ENCODE measurements around the gene ZACN. TPM values are rescaled to one million over a fixed set of nuclear protein-coding genes. Genes with fewer than 3 reads are reported as not detected.

Gene ZACN
- total and polyA plus RNA-seq, 2 donors from 2014 or later, result 0.22 TPM; not detected in 1

DNA sequence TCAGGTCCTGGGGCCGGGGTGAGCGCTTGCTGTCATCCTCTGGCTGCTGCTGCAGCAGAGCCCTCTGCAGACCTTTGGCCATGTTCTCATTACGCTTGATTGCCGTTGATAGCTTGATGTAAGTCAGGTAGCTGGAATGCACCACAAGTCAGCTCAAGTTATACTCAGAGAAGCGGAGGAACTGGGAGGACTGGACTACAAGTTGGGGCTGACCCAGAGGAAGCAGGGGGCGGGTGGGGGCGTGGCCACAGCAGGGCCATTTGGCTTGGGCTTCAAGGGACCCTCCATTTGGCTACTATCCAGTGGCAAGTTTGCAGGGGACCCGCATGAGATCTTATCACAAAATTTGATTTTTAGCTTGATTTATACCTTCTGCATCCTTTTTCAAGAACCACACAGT is 32.9 kb upstream of the ZACN start:
- intact Hi-C loops (cut with DNase I), result no loop called here
- Histone ChIP-seq H3K9ac (ENCODE audit: low read length in 3 of 3) (no peak overlapping the region), H3K9me3 (ENCODE audit: control insufficient read depth in 2 of 3, insufficient read depth in 1 of 3, low read length in 3 of 3) (no peaks in the 10 kb centered on the region), H3K4me3 (ENCODE audit: low read length in 3 of 3) (no peak overlapping the region), H3K4me1 (ENCODE audit: control insufficient read depth in 2 of 3, insufficient read depth in 2 of 3, low read depth in 1 of 3, low read length in 3 of 3) (peaks cover 0 to 4% (median 1%) of the 10 kb centered on the region in 3 donors), H3K27me3 (ENCODE audit: control insufficient read depth, insufficient read depth, low read length) (no peaks in the 10 kb centered on the region), H3K36me3 (ENCODE audit: control insufficient read depth in 2 of 3, insufficient read depth in 3 of 3, low read length in 3 of 3) (peaks cover 22 to 63% (median 50%) of the 10 kb centered on the region in 3 donors), H3K27ac (ENCODE audit: low read depth in 2 of 2, low read length in 2 of 2) (no peak overlapping the region)
- FAIRE-seq, result no peak
- DNase-seq, result peak in 1 of 5 donors; percentile 39
- TF ChIP-seq, protein P1, sequence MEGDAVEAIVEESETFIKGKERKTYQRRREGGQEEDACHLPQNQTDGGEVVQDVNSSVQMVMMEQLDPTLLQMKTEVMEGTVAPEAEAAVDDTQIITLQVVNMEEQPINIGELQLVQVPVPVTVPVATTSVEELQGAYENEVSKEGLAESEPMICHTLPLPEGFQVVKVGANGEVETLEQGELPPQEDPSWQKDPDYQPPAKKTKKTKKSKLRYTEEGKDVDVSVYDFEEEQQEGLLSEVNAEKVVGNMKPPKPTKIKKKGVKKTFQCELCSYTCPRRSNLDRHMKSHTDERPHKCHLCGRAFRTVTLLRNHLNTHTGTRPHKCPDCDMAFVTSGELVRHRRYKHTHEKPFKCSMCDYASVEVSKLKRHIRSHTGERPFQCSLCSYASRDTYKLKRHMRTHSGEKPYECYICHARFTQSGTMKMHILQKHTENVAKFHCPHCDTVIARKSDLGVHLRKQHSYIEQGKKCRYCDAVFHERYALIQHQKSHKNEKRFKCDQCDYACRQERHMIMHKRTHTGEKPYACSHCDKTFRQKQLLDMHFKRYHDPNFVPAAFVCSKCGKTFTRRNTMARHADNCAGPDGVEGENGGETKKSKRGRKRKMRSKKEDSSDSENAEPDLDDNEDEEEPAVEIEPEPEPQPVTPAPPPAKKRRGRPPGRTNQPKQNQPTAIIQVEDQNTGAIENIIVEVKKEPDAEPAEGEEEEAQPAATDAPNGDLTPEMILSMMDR (IDR thresholded peaks at IDR 0.05; ENCODE audit: borderline replicate concordance, extremely low read depth, insufficient read depth), result no peak

DNA sequence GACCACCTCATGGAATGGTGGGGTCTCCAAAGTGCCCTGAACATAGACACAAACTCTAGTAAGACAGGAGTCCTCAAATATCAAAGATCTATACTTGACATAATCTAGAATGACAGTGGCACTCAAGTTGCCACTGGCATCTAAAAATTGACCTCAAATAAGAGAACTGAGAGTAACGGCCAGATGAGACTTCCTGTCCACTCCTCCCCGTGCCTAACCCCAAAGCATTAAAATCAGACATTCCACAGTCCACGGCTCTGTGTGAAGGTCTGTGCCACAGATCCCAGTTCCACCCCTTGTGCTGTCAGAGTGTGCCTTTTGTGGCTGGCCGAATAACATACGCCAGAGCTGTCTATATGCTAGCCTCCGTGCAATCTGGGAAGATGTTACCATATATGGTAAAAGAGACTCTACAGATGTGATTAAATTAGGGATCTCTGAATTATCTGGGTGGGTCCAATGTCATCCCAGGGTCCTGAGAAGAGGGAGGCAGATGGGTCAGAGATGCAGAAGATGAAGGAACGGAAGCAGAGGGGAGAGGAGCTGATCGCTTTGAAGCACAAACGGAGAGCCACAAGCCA is 30.9 kb upstream of the ZACN start:
- H3K27me3 ChIP-seq (ENCODE audit: control insufficient read depth, insufficient read depth, low read length), result no peaks in the 10 kb centered on the region
- H3K27ac ChIP-seq (ENCODE audit: low read depth in 2 of 2, low read length in 2 of 2), result no peak overlapping the region
- DNase-seq (no peak), FAIRE-seq (no peak)
- H3K4me3 ChIP-seq (ENCODE audit: low read length in 3 of 3), result no peak overlapping the region
- intact Hi-C loops (cut with DNase I), result no loop called here
- TF ChIP-seq, protein P1 (IDR thresholded peaks at IDR 0.05; ENCODE audit: borderline replicate concordance, extremely low read depth, insufficient read depth), result no peak
- no peak overlapping the region for H3K9ac ChIP-seq (ENCODE audit: low read length in 3 of 3)
- H3K9me3 ChIP-seq (ENCODE audit: control insufficient read depth in 2 of 3, insufficient read depth in 1 of 3, low read length in 3 of 3), result no peaks in the 10 kb centered on the region
- H3K36me3 ChIP-seq (ENCODE audit: control insufficient read depth in 2 of 3, insufficient read depth in 3 of 3, low read length in 3 of 3), result peaks cover 18 to 57% (median 42%) of the 10 kb centered on the region in 3 donors
- H3K4me1 ChIP-seq (ENCODE audit: control insufficient read depth in 2 of 3, insufficient read depth in 2 of 3, low read depth in 1 of 3, low read length in 3 of 3), result peaks cover 0 to 4% (median 2%) of the 10 kb centered on the region in 3 donors

DNA sequence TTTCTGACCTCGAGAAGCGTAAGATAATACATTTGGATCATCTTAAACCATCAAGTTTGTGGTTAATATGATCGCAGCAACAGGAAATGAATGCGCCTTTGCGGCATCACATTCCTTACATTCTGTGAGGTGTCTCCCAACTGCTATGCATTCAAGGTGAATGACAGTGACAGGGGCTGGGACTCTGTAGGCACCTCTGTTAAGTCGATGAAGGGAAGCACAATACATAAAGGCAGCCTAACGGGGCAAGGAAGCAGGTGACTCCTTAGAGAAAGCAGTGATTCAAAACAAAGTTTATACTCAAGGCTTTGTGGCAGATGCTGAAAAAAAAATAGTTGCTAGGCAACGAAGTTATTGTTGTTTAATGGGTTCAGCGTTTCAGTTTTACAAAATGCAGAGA is 30.3 kb upstream of the ZACN start:
- Histone ChIP-seq H3K27me3 (ENCODE audit: control insufficient read depth, insufficient read depth, low read length) (no peaks in the 10 kb centered on the region), H3K27ac (ENCODE audit: low read depth in 2 of 2, low read length in 2 of 2) (no peak overlapping the region), H3K4me1 (ENCODE audit: control insufficient read depth in 2 of 3, insufficient read depth in 2 of 3, low read depth in 1 of 3, low read length in 3 of 3) (peaks cover 0 to 4% (median 2%) of the 10 kb centered on the region in 3 donors), H3K36me3 (ENCODE audit: control insufficient read depth in 2 of 3, insufficient read depth in 3 of 3, low read length in 3 of 3) (peaks cover 14 to 51% (median 41%) of the 10 kb centered on the region in 3 donors), H3K9me3 (ENCODE audit: control insufficient read depth in 2 of 3, insufficient read depth in 1 of 3, low read length in 3 of 3) (no peaks in the 10 kb centered on the region), H3K4me3 (ENCODE audit: low read length in 3 of 3) (no peak overlapping the region), H3K9ac (ENCODE audit: low read length in 3 of 3) (no peak overlapping the region)
- DNase-seq, result no peak
- FAIRE-seq, result no peak
- TF ChIP-seq, protein P1 (IDR thresholded peaks at IDR 0.05; ENCODE audit: borderline replicate concordance, extremely low read depth, insufficient read depth), result no peak
- intact Hi-C loops (cut with DNase I), result no loop called here

DNA sequence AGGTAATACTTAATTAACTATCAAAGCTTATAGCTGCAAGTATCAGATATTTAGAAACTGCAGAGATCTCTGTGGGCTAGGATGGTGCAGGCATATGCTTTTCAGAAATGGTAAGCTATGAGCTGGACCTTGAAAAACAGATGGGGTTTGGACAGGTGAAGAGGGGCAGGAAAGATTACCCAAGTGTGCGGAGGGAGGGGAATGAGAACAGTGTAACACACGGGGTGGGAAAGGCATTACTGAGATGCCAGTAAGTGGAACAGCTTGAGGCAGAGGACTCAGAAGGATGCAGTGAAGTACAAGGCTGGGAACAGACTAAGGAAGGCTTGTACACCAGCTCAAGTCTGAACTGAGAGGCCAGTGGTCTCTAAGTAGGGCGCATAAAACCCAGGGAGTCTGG is 29.7 kb upstream of the ZACN start:
- peaks cover 0 to 4% (median 2%) of the 10 kb centered on the region in 3 donors for H3K4me1 ChIP-seq (ENCODE audit: control insufficient read depth in 2 of 3, insufficient read depth in 2 of 3, low read depth in 1 of 3, low read length in 3 of 3)
- peaks cover 13 to 52% (median 38%) of the 10 kb centered on the region in 3 donors for H3K36me3 ChIP-seq (ENCODE audit: control insufficient read depth in 2 of 3, insufficient read depth in 3 of 3, low read length in 3 of 3)
- no peak for DNase-seq
- TF ChIP-seq, protein P1 (IDR thresholded peaks at IDR 0.05; ENCODE audit: borderline replicate concordance, extremely low read depth, insufficient read depth), result no peak
- no peak overlapping the region for H3K27ac ChIP-seq (ENCODE audit: low read depth in 2 of 2, low read length in 2 of 2)
- no peaks in the 10 kb centered on the region for H3K27me3 ChIP-seq (ENCODE audit: control insufficient read depth, insufficient read depth, low read length)
- H3K9me3 ChIP-seq (ENCODE audit: control insufficient read depth in 2 of 3, insufficient read depth in 1 of 3, low read length in 3 of 3), result no peaks in the 10 kb centered on the region
- H3K9ac ChIP-seq (ENCODE audit: low read length in 3 of 3), result no peak overlapping the region
- intact Hi-C loops (cut with DNase I), result no loop called here
- no peak overlapping the region for H3K4me3 ChIP-seq (ENCODE audit: low read length in 3 of 3)
- no peak for FAIRE-seq

Measured in kidney (tissue), 14 donors.